Measurements from ENCODE around the gene POU2AF3. TPM values are rescaled to one million over a fixed set of nuclear protein-coding genes. Genes with fewer than 3 reads are reported as not detected.

The POU2AF3 gene
- total and polyA plus RNA-seq, 10 of the 15 experiments (the other 5 are each of a cell fraction or from before 2014, with no cell fraction given), result 0.17 TPM; not detected in 8

DNA sequence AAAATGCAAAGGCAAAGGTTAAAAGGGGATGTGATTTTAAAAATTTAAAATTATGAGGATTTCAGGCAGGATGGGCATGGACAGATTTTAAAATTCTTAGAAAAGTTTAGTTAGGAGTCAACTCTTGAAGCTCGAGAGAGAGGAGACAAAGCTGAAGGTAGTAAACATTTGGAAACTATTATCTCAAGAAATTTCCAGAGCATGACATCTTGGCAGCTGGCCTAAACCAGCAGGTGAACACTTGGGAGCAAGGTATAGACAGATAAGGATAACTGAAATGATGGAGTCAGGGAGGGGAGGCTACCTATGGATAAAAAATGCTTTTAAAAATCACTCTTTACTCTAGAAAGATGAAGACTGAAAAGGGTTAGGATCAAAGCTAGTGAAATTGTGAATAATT lies 13.7 kb downstream of the POU2AF3 start:
- no peaks in the 10 kb centered on the region; a peak in 1 of 4 replicates for H3K27me3 ChIP-seq (replicated peaks in 1 of 2; ENCODE audit: control insufficient read depth in 2 of 2, insufficient read depth in 2 of 2, low read length in 1 of 2)
- no peaks in the 10 kb centered on the region for H3K36me3 ChIP-seq (ENCODE audit: control insufficient read depth in 2 of 2, insufficient read depth in 2 of 2, low read length in 1 of 2)
- ATAC-seq (no peak), DNase-seq (ENCODE audit: low read depth, low spot score) (no peak), FAIRE-seq (no peak)
- BruUV-seq (replicated peaks), result no TSS peak
- intact Hi-C loops (cut with micrococcal nuclease; ENCODE audit: unreplicated experiment), result no loop called here
- CTCF ChIA-PET, result interaction anchor here (1.1 to 1.7 kb wide), 3 partner anchors 8 to 138 kb away, joined by 3 read pairs; no protein-coding TSS in a partner anchor
- in situ Hi-C loops (cut with MboI), result no loop called here
- no peaks in the 10 kb centered on the region for H3K4me1 ChIP-seq (ENCODE audit: control insufficient read depth, insufficient read depth, low read length)
- POLR2A ChIA-PET, result no interaction called here
- H3K4me3 ChIP-seq, result no peak overlapping the region
- H3K79me2 ChIP-seq (ENCODE audit: control insufficient read depth, insufficient read depth, low read length), result no peaks in the 10 kb centered on the region
- H4K20me1 ChIP-seq (ENCODE audit: control insufficient read depth, insufficient read depth), result no peaks in the 10 kb centered on the region
- no peak overlapping the region for H3K9ac ChIP-seq (ENCODE audit: control insufficient read depth, insufficient read depth, low read length)
- H3K4me2 ChIP-seq (ENCODE audit: control insufficient read depth, insufficient read depth), result no peak overlapping the region
- no peaks in the 10 kb centered on the region for H3K9me3 ChIP-seq (replicated peaks; ENCODE audit: control insufficient read depth, insufficient read depth, low read length)
- SMC1A ChIA-PET (ENCODE audit: uncharacterized antibody, unreplicated experiment), result no interaction called here
- RAD21 ChIA-PET (ENCODE audit: unreplicated experiment), result interaction anchor here (0.5 kb wide), 1 partner anchor 29 kb away, joined by 3 read pairs; no protein-coding TSS in a partner anchor
- H3K27ac ChIP-seq (ENCODE audit: control insufficient read depth, insufficient read depth), result no peak overlapping the region
- 5% methylated on average over 1 of the region's 1 CpG for WGBS (ENCODE audit: insufficient coverage, insufficient replicate concordance, low lambda C conversion rate, missing lambda C conversion rate)
- H2AFZ ChIP-seq (ENCODE audit: control insufficient read depth, low read depth, low read length), result no peak overlapping the region
- TF ChIP-seq, protein P1, sequence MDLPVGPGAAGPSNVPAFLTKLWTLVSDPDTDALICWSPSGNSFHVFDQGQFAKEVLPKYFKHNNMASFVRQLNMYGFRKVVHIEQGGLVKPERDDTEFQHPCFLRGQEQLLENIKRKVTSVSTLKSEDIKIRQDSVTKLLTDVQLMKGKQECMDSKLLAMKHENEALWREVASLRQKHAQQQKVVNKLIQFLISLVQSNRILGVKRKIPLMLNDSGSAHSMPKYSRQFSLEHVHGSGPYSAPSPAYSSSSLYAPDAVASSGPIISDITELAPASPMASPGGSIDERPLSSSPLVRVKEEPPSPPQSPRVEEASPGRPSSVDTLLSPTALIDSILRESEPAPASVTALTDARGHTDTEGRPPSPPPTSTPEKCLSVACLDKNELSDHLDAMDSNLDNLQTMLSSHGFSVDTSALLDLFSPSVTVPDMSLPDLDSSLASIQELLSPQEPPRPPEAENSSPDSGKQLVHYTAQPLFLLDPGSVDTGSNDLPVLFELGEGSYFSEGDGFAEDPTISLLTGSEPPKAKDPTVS (IDR thresholded peaks at IDR 0.05; ENCODE audit: low read depth, low read length), result no peak
- no peak for TF ChIP-seq NR2C1 (IDR thresholded peaks at IDR 0.05)
- TF ChIP-seq EZH2 (IDR thresholded peaks at IDR 0.05; ENCODE audit: borderline replicate concordance, control insufficient read depth, low read depth, low read length), result no peak
- TF ChIP-seq EED (IDR thresholded peaks at IDR 0.05; ENCODE audit: low read depth), result no peak
- TF ChIP-seq BRCA1 (IDR thresholded peaks at IDR 0.05; ENCODE audit: low read depth, low read length), result no peak
- no peak for TF ChIP-seq MTA3 (IDR thresholded peaks at IDR 0.05; ENCODE audit: borderline replicate concordance, low read length)
- no peak for TF ChIP-seq RAD51 (IDR thresholded peaks at IDR 0.05)
- TF ChIP-seq, protein P2, sequence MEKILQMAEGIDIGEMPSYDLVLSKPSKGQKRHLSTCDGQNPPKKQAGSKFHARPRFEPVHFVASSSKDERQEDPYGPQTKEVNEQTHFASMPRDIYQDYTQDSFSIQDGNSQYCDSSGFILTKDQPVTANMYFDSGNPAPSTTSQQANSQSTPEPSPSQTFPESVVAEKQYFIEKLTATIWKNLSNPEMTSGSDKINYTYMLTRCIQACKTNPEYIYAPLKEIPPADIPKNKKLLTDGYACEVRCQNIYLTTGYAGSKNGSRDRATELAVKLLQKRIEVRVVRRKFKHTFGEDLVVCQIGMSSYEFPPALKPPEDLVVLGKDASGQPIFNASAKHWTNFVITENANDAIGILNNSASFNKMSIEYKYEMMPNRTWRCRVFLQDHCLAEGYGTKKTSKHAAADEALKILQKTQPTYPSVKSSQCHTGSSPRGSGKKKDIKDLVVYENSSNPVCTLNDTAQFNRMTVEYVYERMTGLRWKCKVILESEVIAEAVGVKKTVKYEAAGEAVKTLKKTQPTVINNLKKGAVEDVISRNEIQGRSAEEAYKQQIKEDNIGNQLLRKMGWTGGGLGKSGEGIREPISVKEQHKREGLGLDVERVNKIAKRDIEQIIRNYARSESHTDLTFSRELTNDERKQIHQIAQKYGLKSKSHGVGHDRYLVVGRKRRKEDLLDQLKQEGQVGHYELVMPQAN (conservative IDR thresholded peaks at IDR 0.05), result no peak
- TF ChIP-seq IKZF2 (IDR thresholded peaks at IDR 0.05), result no peak
- TF ChIP-seq KAT2A (conservative IDR thresholded peaks at IDR 0.05; ENCODE audit: control insufficient read depth, low read depth, low read length), result no peak
- no peak for TF ChIP-seq CHD1 (IDR thresholded peaks at IDR 0.05; ENCODE audit: low read depth, low read length)
- no peak for TF ChIP-seq RBBP5 (conservative IDR thresholded peaks at IDR 0.05)
- TF ChIP-seq MEF2B (IDR thresholded peaks at IDR 0.05; ENCODE audit: partially characterized antibody, poor library complexity, severe bottlenecking), result no peak
- TF ChIP-seq, protein P3, sequence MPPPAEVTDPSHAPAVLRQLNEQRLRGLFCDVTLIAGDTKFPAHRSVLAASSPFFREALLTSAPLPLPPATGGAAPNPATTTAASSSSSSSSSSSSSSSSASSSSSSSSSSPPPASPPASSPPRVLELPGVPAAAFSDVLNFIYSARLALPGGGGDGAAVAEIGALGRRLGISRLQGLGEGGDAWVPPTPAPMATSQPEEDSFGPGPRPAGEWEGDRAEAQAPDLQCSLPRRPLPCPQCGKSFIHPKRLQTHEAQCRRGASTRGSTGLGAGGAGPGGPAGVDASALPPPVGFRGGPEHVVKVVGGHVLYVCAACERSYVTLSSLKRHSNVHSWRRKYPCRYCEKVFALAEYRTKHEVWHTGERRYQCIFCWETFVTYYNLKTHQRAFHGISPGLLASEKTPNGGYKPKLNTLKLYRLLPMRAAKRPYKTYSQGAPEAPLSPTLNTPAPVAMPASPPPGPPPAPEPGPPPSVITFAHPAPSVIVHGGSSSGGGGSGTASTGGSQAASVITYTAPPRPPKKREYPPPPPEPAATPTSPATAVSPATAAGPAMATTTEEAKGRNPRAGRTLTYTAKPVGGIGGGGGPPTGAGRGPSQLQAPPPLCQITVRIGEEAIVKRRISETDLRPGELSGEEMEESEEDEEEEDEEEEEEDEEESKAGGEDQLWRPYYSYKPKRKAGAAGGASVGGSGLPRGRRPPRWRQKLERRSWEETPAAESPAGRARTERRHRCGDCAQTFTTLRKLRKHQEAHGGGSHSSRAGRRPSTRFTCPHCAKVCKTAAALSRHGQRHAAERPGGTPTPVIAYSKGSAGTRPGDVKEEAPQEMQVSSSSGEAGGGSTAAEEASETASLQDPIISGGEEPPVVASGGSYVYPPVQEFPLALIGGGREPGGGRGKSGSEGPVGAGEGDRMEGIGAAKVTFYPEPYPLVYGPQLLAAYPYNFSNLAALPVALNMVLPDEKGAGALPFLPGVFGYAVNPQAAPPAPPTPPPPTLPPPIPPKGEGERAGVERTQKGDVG (CRISPR knock-in tag; IDR thresholded peaks at IDR 0.05), result no peak
- TF ChIP-seq SIX5 (IDR thresholded peaks at IDR 0.05; ENCODE audit: low read depth, low read length, severe bottlenecking), result no peak
- TF ChIP-seq POU2F2 (IDR thresholded peaks at IDR 0.05; ENCODE audit: borderline replicate concordance, low read depth, low read length), result no peak
